BJ (cell line): ENCODE results near the gene WT1. TPM values are rescaled to one million over a fixed set of nuclear protein-coding genes. Genes with fewer than 3 reads are reported as not detected.

Experiments used
- CTCF ChIA-PET: fragments of 350-600 bp; formaldehyde crosslinking; extraction: SDS; loops from one replicate; lab custom pipeline; 2021; ENCODE audit warnings: antibody characterized with exemption, inconsistent platforms; lab: Yijun Ruan, JAX
- POLR2A ChIA-PET: fragments of 300-600 bp; sonication (Branson Sonifier 250); formaldehyde crosslinking; extraction: SDS; loops from one replicate; lab custom pipeline; 2021; ENCODE audit warnings: antibody characterized with exemption; lab: Charles Lee
- DNase-seq: peaks from one replicate; pipeline ENCODE4 v3.0.0-alpha.2; 2011; ENCODE audit warnings: low read depth
- H3K27me3 ChIP-seq: 2 replicates; pipeline ENCODE4 v1.6.0; 2011; ENCODE audit warnings: low read length; ENCODE audit not compliant: control insufficient read depth, insufficient read depth
- H3K36me3 ChIP-seq: 2 replicates; pipeline ENCODE4 v1.5.1; 2011; ENCODE audit warnings: low read length; ENCODE audit not compliant: control insufficient read depth, insufficient read depth
- H3K4me3 ChIP-seq: 2 replicates; pipeline ENCODE4 v1.5.1; 2011; ENCODE audit warnings: low read depth, mild to moderate bottlenecking, control low read depth, low read length
- polyA plus RNA-seq: library from polyadenylated mRNA; depleted of rRNA; stranded (reverse); fragments of >200 nt; gene quantifications from 2 replicates; pipeline ENCODE4 v1.2.3, GENCODE V29; 2011
- TF ChIP-seq, protein P1 (sequence below): IDR thresholded peaks from 2 replicates; pipeline ENCODE4 v1.5.1; 2011; ENCODE audit warnings: low read depth, mild to moderate bottlenecking, control low read depth, inconsistent platforms, low read length, moderate library complexity; ENCODE audit not compliant: insufficient read depth

The WT1 gene
- polyA plus RNA-seq, 1 experiment: not detected

DNA sequence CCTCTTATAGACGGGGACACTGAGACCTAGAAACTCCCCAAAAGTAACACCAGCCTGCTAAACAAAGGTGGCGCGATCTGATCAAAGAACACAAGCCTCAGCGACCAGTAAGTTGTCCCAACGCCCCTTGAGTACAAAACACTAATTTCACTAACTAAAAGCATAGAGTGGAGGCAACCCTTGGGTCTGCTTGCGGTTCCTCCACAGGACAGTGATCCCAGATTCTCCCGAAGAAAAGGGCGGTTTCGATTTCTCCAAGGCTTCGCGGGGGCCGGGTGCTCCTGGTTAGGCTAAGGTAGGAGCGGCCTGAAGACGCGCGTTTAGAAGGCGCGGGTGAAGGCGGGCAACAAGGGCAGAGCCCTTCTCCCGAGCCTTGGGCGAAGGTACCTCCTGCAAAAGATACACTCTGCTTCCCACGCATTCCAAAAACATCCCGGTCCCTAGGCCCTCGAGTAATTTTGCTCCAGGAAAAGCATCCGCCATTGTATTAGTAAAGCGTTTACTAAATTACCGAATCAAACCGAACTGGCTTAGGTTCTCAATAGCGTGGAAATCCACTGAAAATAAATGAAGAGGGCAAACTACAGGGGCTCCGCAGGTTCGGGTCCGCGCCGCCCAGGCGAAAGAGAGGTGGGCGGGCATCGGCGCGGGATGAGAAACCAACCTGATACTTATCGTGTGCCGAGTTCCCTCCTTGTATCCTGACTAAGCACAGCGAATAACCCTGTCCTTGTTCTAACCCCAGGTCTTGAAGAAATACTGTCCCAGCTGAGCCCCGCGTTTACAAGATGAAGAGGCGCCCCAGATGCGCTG lies 2.0 kb downstream of the WT1 start:
- ChIA-PET POLR2A (no interaction called here), CTCF (no interaction called here)
- TF ChIP-seq, protein P1, sequence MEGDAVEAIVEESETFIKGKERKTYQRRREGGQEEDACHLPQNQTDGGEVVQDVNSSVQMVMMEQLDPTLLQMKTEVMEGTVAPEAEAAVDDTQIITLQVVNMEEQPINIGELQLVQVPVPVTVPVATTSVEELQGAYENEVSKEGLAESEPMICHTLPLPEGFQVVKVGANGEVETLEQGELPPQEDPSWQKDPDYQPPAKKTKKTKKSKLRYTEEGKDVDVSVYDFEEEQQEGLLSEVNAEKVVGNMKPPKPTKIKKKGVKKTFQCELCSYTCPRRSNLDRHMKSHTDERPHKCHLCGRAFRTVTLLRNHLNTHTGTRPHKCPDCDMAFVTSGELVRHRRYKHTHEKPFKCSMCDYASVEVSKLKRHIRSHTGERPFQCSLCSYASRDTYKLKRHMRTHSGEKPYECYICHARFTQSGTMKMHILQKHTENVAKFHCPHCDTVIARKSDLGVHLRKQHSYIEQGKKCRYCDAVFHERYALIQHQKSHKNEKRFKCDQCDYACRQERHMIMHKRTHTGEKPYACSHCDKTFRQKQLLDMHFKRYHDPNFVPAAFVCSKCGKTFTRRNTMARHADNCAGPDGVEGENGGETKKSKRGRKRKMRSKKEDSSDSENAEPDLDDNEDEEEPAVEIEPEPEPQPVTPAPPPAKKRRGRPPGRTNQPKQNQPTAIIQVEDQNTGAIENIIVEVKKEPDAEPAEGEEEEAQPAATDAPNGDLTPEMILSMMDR: no peak
- Histone ChIP-seq H3K36me3 (no peaks in the 10 kb centered on the region), H3K4me3 (no peak overlapping the region), H3K27me3 (peaks cover 74% of the 10 kb centered on the region)
- no peak for DNase-seq

DNA sequence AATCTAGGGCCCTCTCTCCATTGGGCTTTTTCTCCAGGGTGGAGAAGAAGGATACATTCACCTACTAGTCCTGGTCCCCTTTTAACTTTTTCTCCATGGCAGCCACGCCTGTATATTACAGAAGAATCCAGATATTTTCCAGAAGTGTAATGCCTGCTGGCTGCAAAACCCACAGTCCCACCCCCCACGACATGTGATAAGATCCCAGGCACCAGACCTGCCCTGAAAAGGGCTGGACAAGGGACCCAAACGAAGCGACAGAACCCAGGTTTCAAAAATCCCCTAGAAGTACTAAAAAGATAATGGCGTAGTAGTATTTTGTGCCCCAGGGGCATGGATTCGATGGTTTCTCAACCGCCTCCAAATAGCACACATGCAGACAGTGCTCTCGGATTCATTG lies 2.8 kb downstream of the WT1 start:
- CTCF ChIA-PET: no interaction called here
- no peak for DNase-seq
- TF ChIP-seq, protein P1: no peak
- H3K4me3 ChIP-seq: no peak overlapping the region
- H3K27me3 ChIP-seq: peaks cover 73% of the 10 kb centered on the region
- H3K36me3 ChIP-seq: no peaks in the 10 kb centered on the region
- POLR2A ChIA-PET: no interaction called here

DNA sequence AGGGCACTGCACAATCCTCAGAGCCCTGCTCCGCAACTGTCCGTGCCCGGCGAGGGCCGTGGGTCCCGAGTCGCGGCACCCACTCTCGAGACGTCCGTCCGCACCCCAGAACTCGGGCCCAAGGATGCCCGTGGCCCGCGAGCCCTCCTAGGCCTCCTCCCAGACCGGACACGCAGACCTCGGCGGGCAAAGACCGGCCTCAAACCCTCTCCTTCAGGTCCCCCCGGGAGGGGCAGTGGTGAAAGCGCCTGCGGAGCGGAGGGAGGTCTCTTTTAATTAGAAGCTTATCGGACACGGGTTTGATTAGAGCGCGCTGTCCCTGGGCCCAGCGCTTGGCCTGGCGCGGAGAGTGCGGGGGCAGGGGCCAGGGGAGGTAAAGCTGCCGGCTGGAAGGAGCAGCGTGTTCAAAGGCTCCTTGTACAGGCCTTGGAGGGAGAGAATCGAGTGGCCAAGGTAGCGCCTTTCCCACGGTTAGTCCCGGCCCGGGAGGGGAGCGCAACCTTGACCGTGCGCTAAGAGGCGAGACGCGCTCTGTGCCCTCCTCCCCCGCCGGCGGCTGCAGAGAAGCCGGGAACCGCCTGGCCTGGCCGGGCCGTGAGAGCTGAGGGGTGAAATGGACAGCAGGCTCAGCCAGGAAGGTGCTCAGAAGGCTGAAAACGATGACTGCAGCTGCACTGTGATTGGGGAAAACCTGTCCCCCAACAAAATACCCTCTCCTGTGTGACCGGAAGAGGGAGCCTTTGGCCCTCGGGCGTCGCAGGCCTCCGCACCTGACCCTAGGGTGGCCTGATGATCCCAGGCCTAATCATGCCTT lies 4.6 kb downstream of the WT1 start:
- TF ChIP-seq, protein P1: no peak
- POLR2A ChIA-PET: no interaction called here
- Histone ChIP-seq H3K27me3 (peaks cover 74% of the 10 kb centered on the region), H3K4me3 (no peak overlapping the region), H3K36me3 (no peaks in the 10 kb centered on the region)
- no peak for DNase-seq
- CTCF ChIA-PET: interaction anchor here (0.6 to 1.3 kb wide), 2 partner anchors 9 to 107 kb away, joined by 3 to 4 read pairs; no protein-coding TSS in a partner anchor

DNA sequence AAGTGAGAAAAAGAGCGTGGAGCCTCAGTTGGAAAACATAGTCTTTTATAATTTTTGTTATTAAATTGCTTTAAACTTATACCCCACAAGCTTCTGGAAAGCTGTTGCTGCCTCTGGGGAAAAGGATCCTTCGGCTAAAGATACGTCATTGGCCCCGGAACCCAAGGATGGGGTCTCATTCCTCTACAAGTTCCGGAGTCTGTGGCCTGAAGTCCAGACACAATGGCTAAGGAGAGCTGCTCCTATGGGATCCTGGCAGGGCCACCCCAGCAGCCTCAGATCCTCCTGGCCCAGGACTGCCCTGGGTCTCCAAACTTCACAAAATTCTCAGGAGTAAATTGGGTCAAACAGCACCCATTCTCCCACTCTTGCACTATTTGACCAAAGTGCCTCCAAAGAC lies 5.9 kb downstream of the WT1 start:
- ChIA-PET CTCF (interaction anchor here (0.6 to 1.3 kb wide), 3 partner anchors 106 to 526 kb away, joined by 3 to 5 read pairs (median 3); no protein-coding TSS in a partner anchor), POLR2A (interaction anchor here (0.6 kb wide), 1 partner anchor 379 kb away, joined by 14 read pairs; no protein-coding TSS in a partner anchor)
- H3K4me3 ChIP-seq: no peak overlapping the region
- no peaks in the 10 kb centered on the region for H3K36me3 ChIP-seq
- DNase-seq: no peak
- TF ChIP-seq, protein P1: no peak
- H3K27me3 ChIP-seq: peaks cover 65% of the 10 kb centered on the region
